Measurements from ENCODE around the gene U2AF2.
"Not testable (repeated sequence)": the region's sequence is repeated elsewhere in the genome, so short reads cannot be mapped to it uniquely, and the experiment has no call there.

The U2AF2 gene

DNA sequence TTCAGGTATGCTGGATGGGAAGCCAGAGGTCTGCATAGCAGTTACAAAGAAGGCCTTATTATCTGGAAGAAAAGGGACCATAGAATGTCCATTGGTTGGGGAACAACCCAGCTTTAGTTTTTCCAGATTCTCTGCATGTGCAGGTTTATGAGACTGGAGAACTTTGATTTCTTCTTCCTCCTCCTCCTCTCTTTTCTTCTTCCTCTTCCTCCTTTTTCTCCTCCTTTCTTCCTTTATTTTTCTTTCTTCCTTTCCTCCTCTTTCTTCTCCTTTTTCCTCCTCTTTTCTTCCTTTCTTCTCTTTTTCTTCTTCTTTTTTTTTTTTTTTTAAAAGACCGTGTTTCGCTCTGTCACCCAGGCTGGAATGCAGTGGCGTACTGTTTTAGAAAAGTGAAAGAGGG, 51.1 kb downstream of the U2AF2 start:
- DNase-seq (ENCODE audit: low read depth in 2 of 2) = no peak

DNA sequence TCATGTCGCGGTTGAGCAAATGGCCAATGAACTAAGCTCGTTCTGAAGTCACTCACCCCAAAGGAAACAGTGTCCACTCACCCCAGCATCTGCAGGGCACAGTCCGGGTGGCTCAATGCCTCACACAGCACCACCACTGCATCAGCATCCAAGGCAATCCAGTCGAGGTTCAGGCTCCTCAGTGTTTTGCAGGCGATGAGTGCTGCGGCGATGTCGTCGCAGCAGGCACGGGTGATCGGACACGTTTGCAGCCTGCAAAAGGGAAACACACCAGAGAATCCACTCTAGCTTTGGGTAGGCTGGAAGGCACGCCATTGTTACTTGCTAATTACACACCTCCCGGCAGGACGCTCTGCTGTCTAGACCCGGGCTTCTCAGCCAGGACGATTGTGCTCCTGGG, 56.9 kb downstream of the U2AF2 start:
- DNase-seq (ENCODE audit: low read depth in 2 of 2) = no peak

DNA sequence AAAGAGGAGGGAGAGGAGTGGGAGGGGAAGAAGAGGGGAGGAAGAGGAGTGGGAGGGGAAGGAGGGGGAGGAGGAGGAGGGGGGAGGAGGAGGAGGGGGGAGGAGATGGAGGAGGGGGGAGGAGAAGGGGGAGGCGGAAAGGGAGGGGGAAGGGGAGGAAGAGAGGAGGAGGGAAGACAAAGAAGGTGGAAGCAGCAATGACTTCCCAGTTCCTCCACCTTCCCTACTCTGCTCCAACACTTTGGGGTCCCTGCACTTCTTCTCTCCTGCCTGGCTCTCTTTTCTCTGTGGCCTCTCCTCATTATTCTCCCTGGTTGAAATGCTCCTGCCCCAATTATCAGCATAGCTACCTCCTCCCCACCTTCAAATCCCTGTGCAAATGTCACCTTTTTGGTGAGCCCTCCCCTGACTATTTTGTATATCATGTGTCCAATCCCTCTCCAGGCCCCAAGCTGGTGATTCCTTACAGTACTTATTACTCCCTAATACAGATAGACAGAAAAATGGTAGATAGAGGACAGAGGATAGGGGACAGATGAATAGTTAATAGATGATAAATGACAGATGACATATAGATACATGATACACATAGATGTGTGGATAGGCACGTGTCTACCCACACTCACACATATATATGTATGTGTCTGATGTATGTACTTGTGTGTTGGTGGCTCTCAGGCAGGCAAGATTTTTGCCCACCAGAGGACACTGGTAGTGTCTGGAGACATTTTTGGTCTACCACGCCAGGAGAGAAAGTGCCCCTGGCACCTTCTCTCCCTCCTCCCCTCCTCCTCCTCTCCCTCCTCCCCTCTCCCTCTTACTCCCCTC, 58.2 kb downstream of the U2AF2 start:
- DNase-seq (ENCODE audit: low read depth in 2 of 2) = no peak

DNA sequence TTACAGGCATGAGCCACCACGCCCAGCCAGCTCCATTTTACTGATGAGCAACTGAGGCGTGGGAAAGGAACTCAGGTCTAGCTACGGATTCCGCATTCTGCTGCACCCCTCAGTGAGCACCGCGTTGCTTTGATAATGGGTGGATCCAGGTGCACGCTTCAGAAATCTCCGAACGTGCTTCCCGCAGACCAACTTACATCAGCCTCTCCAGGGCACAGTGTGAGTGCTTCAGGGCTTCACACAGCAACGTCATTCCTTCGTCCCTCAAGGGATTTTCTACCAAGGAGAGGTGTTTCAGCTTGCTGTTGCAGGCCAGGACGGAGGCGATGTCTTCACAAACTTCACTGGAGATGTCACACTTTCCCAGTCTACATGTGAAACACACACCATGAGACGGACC, 61.7 kb downstream of the U2AF2 start:
- DNase-seq (ENCODE audit: low read depth in 2 of 2) = no peak

DNA sequence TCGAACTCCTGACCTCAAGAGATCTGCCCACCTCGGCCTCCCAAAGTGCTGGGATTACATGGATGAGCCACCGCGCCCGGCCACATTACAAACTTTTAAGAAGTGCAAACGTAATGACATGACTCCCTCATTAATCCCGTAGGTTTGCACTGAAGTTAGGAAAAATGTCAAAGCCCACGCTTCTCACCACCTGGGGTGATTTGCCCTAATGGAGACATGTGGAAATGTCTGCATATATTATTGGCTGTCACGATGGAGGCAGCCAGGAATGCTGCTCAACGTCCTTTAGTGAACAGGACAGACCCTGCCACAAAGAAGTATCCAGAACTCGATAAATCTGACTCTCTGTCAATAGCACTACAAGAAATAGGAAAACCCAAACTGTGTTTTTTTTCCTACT, 62.4 kb downstream of the U2AF2 start:
- no peak for DNase-seq (ENCODE audit: low read depth in 2 of 2)

DNA sequence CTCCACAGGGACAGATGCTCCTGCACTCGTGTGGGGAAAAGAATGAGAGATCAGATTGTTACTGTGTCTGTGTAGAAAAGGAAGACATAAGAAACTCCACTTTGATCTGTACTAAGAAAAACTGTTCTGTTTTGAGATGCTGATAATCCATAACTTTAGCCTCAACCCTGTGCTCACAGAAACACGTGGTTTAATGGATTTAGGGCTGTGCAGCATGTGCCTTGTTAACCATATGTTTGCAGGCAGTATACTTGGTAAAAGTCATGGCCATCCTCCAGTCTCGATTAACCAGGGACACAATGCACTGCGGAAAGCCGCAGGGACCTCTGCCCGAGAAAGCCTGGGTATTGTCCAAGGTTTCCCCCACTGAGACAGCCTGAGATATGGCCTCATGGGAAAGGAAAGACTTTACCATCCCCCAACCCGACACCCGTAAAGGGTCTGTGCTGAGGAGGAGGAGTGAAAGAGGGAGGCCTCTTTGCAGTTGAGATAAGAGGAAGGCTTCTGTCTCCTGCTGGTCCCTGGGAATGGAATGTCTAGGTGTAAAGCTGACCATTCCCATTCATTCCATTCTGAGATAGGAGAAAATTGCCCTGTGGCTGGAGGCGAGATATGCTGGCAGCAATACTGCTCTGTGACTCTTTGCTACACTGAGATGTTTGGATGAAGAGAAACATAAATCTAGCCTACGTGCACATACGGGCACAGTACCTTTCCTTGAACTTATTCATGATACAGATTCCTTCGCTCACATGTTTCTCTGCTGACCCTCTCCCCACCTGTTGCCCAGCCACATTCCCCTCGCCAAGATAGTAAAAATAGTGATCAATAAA, 63.3 kb downstream of the U2AF2 start:
- DNase-seq (ENCODE audit: low read depth in 2 of 2) = not testable (repeated sequence)

DNA sequence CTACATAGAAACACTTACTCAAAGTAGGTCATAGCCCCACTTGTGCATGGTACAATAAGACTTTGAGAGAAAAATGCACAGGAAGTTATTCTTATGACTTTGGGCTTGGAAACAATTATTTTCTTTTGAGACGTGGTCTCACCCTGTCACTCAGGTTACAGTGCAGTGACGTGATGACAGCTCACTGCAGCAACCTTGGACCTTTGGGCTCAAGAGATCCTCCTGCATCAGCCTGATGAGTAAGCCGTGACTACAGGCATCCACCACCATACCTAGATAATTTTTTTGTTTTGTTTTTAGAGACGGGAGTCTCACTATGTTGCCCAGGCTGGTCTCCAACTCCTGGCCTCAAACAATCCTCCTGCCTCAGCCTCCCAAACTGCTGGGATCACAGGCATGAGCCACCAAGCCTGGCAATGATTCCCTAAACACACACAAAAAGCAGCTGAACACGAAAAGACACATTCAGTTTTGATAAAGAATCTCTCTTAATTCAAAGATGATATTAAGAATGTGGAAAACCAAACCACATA, 65.4 kb downstream of the U2AF2 start:
- DNase-seq (ENCODE audit: low read depth in 2 of 2) = no peak

DNA sequence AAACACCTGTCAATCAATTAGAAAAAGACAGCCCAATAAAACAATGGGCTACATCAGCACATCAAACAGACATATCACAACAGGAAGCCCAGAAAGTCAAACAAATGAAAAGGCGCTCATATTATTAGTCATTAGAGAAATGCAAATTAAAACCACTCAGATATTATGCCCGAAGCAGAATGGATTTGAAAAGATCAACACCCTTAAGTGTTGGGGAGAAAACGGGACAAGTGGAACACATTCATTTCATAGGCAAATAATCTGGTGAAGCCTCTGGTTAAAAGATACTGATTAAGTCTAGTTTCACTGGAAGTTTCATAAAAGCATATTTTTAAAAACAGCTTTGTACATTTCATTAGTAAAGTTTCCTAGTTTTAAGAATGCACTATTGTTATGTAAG, 66.0 kb downstream of the U2AF2 start:
- DNase-seq (ENCODE audit: low read depth in 2 of 2) = no peak

DNA sequence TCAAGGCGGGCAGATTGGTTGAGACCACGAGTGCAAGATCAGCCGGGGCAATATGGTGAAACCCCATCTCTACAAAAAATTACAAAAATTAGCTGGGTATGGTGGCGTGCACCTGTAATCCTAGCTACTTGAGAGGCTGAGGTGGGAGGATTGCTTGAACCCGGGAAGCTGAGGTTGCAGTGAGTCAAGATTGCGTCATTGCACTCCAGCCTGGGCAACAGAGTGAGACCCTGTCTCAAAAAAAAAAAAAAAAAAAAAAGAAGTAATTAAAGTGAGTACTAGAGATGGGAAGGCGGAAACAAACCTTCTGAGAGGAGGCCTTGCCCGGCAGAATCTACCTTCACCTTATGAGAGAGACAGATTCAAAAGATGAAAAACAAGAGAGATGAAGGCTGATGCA, 68.7 kb downstream of the U2AF2 start:
- no peak for DNase-seq (ENCODE audit: low read depth in 2 of 2)
